ENCODE measurements around the gene LIPC.

DNA sequence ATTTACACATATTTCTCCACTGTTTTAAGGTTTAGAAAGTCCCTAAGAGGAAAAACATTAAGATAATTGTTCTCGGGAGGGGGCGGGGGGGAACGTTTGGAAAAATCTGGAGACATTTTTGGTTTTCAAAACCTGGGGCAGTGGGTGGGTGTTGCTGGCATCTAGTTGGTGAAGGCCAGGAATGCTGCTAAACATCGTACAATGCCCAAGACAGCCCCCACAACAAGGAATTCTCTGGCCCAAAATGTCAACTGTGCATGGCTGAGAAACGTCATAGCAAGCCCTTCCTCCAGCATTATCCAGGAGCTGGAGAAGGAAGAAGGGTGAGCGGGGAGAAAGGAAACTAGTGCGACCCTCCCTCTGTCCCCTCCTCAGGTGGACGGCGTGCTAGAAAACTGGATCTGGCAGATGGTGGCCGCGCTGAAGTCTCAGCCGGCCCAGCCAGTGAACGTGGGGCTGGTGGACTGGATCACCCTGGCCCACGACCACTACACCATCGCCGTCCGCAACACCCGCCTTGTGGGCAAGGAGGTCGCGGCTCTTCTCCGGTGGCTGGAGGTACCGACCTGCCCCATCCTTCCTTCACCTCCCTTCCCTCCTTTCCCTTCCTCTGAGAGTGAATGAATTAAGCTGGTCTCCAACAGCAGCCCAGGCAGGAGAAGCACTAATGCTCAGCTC, 109.8 kb downstream of the LIPC start:
- TF ChIP-seq EZH2 (IDR thresholded peaks at IDR 0.05; ENCODE audit: insufficient read depth, poor library complexity, severe bottlenecking) (no peak), EZH2phosphoT487 (IDR thresholded peaks at IDR 0.05; ENCODE audit: insufficient read depth, low read depth) (no peak)

Data from GM23248 (cell line).